SK-N-SH (cell line): Measurements from ENCODE around the gene LFNG.
A peak's percentile ranks its signal among the peaks of the same experiment; 100 is the strongest.

Source experiments
- CTCF ChIP-seq: fragments of 200-600 bp; sonication (generic); IDR thresholded peaks from 2 replicates; pipeline ENCODE4 v1.6.1; 2017; ENCODE audit warnings: antibody characterized with exemption, mild to moderate bottlenecking, moderate library complexity
- EZH2phosphoT487 ChIP-seq: fragments of 200-600 bp; sonication (generic); IDR thresholded peaks from 2 replicates; pipeline ENCODE4 v1.6.1; 2017; ENCODE audit warnings: low read depth, mixed run types, mild to moderate bottlenecking, antibody characterized with exemption, moderate library complexity, borderline replicate concordance
- FOSL2 ChIP-seq: IDR thresholded peaks from 2 replicates; pipeline ENCODE4 v1.4.0; 2012; ENCODE audit warnings: low read depth, mild to moderate bottlenecking, moderate library complexity, borderline replicate concordance
- JUND ChIP-seq: IDR thresholded peaks from 2 replicates; pipeline ENCODE4 v1.4.0; 2012
- MXI1 ChIP-seq: IDR thresholded peaks from 2 replicates; pipeline ENCODE4 v1.6.1; 2012; ENCODE audit warnings: mild to moderate bottlenecking, low read depth, low read length, improper control_type of control experiment
- NRF1 ChIP-seq: IDR thresholded peaks from 2 replicates; pipeline ENCODE4 v1.6.1; 2012; ENCODE audit warnings: low read depth, mild to moderate bottlenecking, low read length
- PBX3 ChIP-seq: IDR thresholded peaks from 2 replicates; pipeline ENCODE4; 2012
- POLR2AphosphoS5 ChIP-seq: IDR thresholded peaks from 2 replicates; pipeline ENCODE4 v1.6.1; 2012; ENCODE audit warnings: low read depth, low read length
- RAD21 ChIP-seq: IDR thresholded peaks from 2 replicates; pipeline ENCODE4 v1.6.1; 2012; ENCODE audit warnings: mild to moderate bottlenecking, low read length
- TCF12 ChIP-seq: IDR thresholded peaks from 2 replicates; pipeline ENCODE4 v1.4.0; 2012
- TEAD4 ChIP-seq: IDR thresholded peaks from 2 replicates; pipeline ENCODE4 v1.4.0; 2012; ENCODE audit warnings: mild to moderate bottlenecking, borderline replicate concordance; ENCODE audit not compliant: insufficient read depth
- YY1 ChIP-seq: IDR thresholded peaks from 2 replicates; pipeline ENCODE4 v1.4.0; 2012; ENCODE audit warnings: low read depth, mild to moderate bottlenecking
- ZBTB33 ChIP-seq: IDR thresholded peaks from 2 replicates; pipeline ENCODE4 v1.4.0; 2012; ENCODE audit warnings: low read depth, borderline replicate concordance

GRCh38 chr7:2530071-2530987 lies 10.8 kb downstream of the LFNG start:
- TF ChIP-seq CTCF: no peak
- no peak for TF ChIP-seq PBX3
- TF ChIP-seq TEAD4: no peak
- peak; percentile 80; the same call in 1 of the 2 replicates for TF ChIP-seq FOSL2
- no peak for TF ChIP-seq MXI1
- TF ChIP-seq ZBTB33: no peak
- peak; percentile 58; the same call in 1 of the 2 replicates for TF ChIP-seq TCF12
- TF ChIP-seq EZH2phosphoT487: no peak
- no peak for TF ChIP-seq POLR2AphosphoS5
- no peak for TF ChIP-seq NRF1
- no peak for TF ChIP-seq RAD21
- no peak for TF ChIP-seq YY1
- peak; percentile 55; the same call in 1 of the 2 replicates for TF ChIP-seq JUND
